Neuronal stem cell (in vitro differentiated cells): ENCODE data around the gene KCNK18.
A peak's percentile ranks its signal among the peaks of the same experiment; 100 is the strongest.

ENCODE experiments used
- DNase-seq: peaks from one replicate; pipeline ENCODE4 v3.0.0-alpha.2; 2013; ENCODE audit warnings: low spot score
- H2AFZ ChIP-seq: one replicate; pipeline ENCODE4 v1.6.1; 2013; ENCODE audit warnings: mild to moderate bottlenecking, low read length, inconsistent platforms
- H2AK5ac ChIP-seq: 2 replicates; pipeline ENCODE4 v1.6.1; 2013; ENCODE audit warnings: low read depth, mild to moderate bottlenecking, inconsistent platforms, low read length, moderate library complexity, mixed read lengths
- H2BK120ac ChIP-seq: 2 replicates; pipeline ENCODE4 v1.6.1; 2013; ENCODE audit warnings: low read depth, mild to moderate bottlenecking, inconsistent platforms, low read length, moderate library complexity, mixed read lengths
- H2BK12ac ChIP-seq: one replicate; pipeline ENCODE4 v1.6.1; 2013; ENCODE audit warnings: low read length, inconsistent platforms
- H2BK15ac ChIP-seq: 2 replicates; pipeline ENCODE4 v1.6.1; 2013; ENCODE audit warnings: mild to moderate bottlenecking, low read length, inconsistent platforms, mixed read lengths
- H2BK5ac ChIP-seq: one replicate; pipeline ENCODE4 v1.6.1; 2013; ENCODE audit warnings: inconsistent platforms, mild to moderate bottlenecking, low read length, moderate library complexity
- H3K14ac ChIP-seq: one replicate; pipeline ENCODE4 v1.6.1; 2013; ENCODE audit warnings: low read length, inconsistent platforms
- H3K18ac ChIP-seq: 2 replicates; pipeline ENCODE4 v1.6.1; 2013; ENCODE audit warnings: low read length, inconsistent platforms
- H3K23ac ChIP-seq: 2 replicates; pipeline ENCODE4 v1.6.1; 2013; ENCODE audit warnings: low read depth, mild to moderate bottlenecking, mixed read lengths, low read length, inconsistent platforms; ENCODE audit not compliant: poor library complexity
- H3K27ac ChIP-seq: replicated peaks from 3 replicates; pipeline ENCODE4 v1.5.1; 2013; ENCODE audit warnings: low read length, inconsistent platforms
- H3K27me3 ChIP-seq, 3 experiments: 2 replicates each; pipeline ENCODE4 v1.6.1; 2013; ENCODE audit warnings: low read length in 3 of 3, mild to moderate bottlenecking in 2 of 3, inconsistent platforms in 1 of 3, low read depth in 1 of 3, mixed read lengths in 1 of 3, moderate library complexity in 1 of 3; ENCODE audit not compliant: control insufficient read depth in 3 of 3, insufficient read depth in 3 of 3
- H3K36me3 ChIP-seq, 2 donors: replicated peaks in 1 of 2; 2 replicates each; pipeline ENCODE4 v1.6.1; 2013; ENCODE audit warnings: low read length in 2 of 2; ENCODE audit not compliant: control insufficient read depth in 2 of 2, insufficient read depth in 2 of 2
- H3K4ac ChIP-seq: 2 replicates; pipeline ENCODE4 v1.6.1; 2013; ENCODE audit warnings: inconsistent platforms, mild to moderate bottlenecking, low read length, moderate library complexity
- H3K4me1 ChIP-seq, 2 donors: 1 replicate in 1 of 2; 2 replicates in 1 of 2; pipeline ENCODE4 v1.6.1; 2013; ENCODE audit warnings: low read length in 2 of 2, low read depth in 1 of 2; ENCODE audit not compliant: control insufficient read depth in 2 of 2, insufficient read depth in 1 of 2
- H3K4me2 ChIP-seq: one replicate; pipeline ENCODE4 v1.6.1; 2013; ENCODE audit warnings: mild to moderate bottlenecking, low read length, inconsistent platforms; ENCODE audit not compliant: insufficient read depth, poor library complexity, severe bottlenecking
- H3K4me3 ChIP-seq, 2 donors: 2 replicates each; pipeline ENCODE4 v1.5.1; 2013; ENCODE audit warnings: low read length in 2 of 2, mild to moderate bottlenecking in 2 of 2, inconsistent platforms in 1 of 2, moderate library complexity in 1 of 2
- H3K79me1 ChIP-seq: one replicate; pipeline ENCODE4 v1.6.1; 2013; ENCODE audit warnings: low read depth, mild to moderate bottlenecking, inconsistent platforms, low read length, moderate library complexity
- H3K9ac ChIP-seq: one replicate; pipeline ENCODE4 v1.6.1; 2013; ENCODE audit warnings: mild to moderate bottlenecking, low read depth, low read length, inconsistent platforms; ENCODE audit not compliant: poor library complexity
- H3K9me3 ChIP-seq, 2 donors: replicated peaks in 1 of 2; 2 replicates each; pipeline versions ENCODE3 to v1.6.1; 2013; ENCODE audit warnings: low read length in 2 of 2, mild to moderate bottlenecking in 2 of 2, inconsistent platforms in 1 of 2, low read depth in 1 of 2, mixed read lengths in 1 of 2, moderate library complexity in 1 of 2; ENCODE audit not compliant: control insufficient read depth in 2 of 2, insufficient read depth in 1 of 2
- H4K8ac ChIP-seq: one replicate; pipeline ENCODE4 v1.6.1; 2013; ENCODE audit warnings: low read depth, mild to moderate bottlenecking, inconsistent platforms, low read length, moderate library complexity
- H4K91ac ChIP-seq: one replicate; pipeline ENCODE4 v1.6.1; 2013; ENCODE audit warnings: low read length, low read depth, mild to moderate bottlenecking, inconsistent platforms; ENCODE audit not compliant: poor library complexity
- WGBS, 2 donors: extraction: QIAGEN DNeasy Blood & Tissue Kit; methylation state at CpG; one replicate each; pipeline ENCODE4 v1.1.7; 2013; ENCODE audit warnings: missing lambda C conversion rate in 2 of 2, mixed read lengths in 1 of 2; ENCODE audit not compliant: insufficient read length in 2 of 2, insufficient replicate concordance in 1 of 2; ENCODE audit errors: extremely low coverage in 2 of 2; 5-methylcytosine and 5-hydroxymethylcytosine counted together

Gene KCNK18

GRCh38 chr10:117165538-117166417 is 31.5 kb upstream of the KCNK18 start:
- peak overlapping the region; percentile 61 for H2BK15ac ChIP-seq
- H3K4me1 ChIP-seq, result peaks cover 0 to 7% of the 10 kb centered on the region in 2 donors
- WGBS, 2 donors, result no CpG with 5 or more reads among the region's 51 CpGs
- H3K4me2 ChIP-seq, result peak overlapping the region; percentile 67
- H2BK12ac ChIP-seq, result no peak overlapping the region
- peak overlapping the region; percentile 69 for H3K18ac ChIP-seq
- H2AK5ac ChIP-seq, result peak overlapping the region; percentile 41
- peak overlapping the region in 1 of 2 donors; percentile 68 for H3K4me3 ChIP-seq
- peak overlapping the region; percentile 39 for H3K9ac ChIP-seq
- no peak overlapping the region for H2BK5ac ChIP-seq
- no peak overlapping the region for H4K8ac ChIP-seq
- H3K9me3 ChIP-seq, result no peaks in the 10 kb centered on the region
- H3K36me3 ChIP-seq, result no peaks in the 10 kb centered on the region
- no peak overlapping the region for H3K23ac ChIP-seq
- H3K79me1 ChIP-seq, result no peaks in the 10 kb centered on the region
- H3K4ac ChIP-seq, result no peak overlapping the region
- H3K27me3 ChIP-seq, result peaks cover 44 to 98% (median 88%) of the 10 kb centered on the region in 3 experiments
- no peak overlapping the region for H4K91ac ChIP-seq
- DNase-seq, result peak; percentile 75
- H2AFZ ChIP-seq, result peak overlapping the region; percentile 70
- no peak overlapping the region for H3K27ac ChIP-seq
- H3K14ac ChIP-seq, result no peak overlapping the region
- no peak overlapping the region for H2BK120ac ChIP-seq

- Histone ChIP-seq H3K4me1 (peaks cover 0 to 7% of the 10 kb centered on the region in 2 donors), H4K8ac (no peak overlapping the region), H3K18ac (peak overlapping the region; percentile 69), H3K9me3 (no peaks in the 10 kb centered on the region), H2AK5ac (peak overlapping the region; percentile 41), H3K4me2 (peak overlapping the region; percentile 67), H3K27ac (no peak overlapping the region), H3K9ac (peak overlapping the region; percentile 39), H3K4me3 (no peak overlapping the region), H3K23ac (no peak overlapping the region), H2BK12ac (no peak overlapping the region), H3K36me3 (no peaks in the 10 kb centered on the region), H3K14ac (no peak overlapping the region), H3K79me1 (no peaks in the 10 kb centered on the region), H2BK5ac (no peak overlapping the region), H4K91ac (no peak overlapping the region), H3K27me3 (peaks cover 44 to 98% (median 83%) of the 10 kb centered on the region in 3 experiments), H2BK15ac (peak overlapping the region; percentile 61), H2BK120ac (no peak overlapping the region), H2AFZ (no peak overlapping the region), H3K4ac (no peak overlapping the region)
- DNase-seq, result no peak
- no CpG with 5 or more reads among the region's 41 CpGs for WGBS, 2 donors
These were observed 30.6 kb upstream of the KCNK18 start for GRCh38 chr10:117166418-117167345.

- Histone ChIP-seq H2AFZ (peak overlapping the region; percentile 90), H2BK120ac (peak overlapping the region; percentile 29), H3K23ac (no peak overlapping the region), H4K91ac (no peak overlapping the region), H2BK5ac (peak overlapping the region; percentile 33), H2AK5ac (peak overlapping the region; percentile 9), H3K4me3 (no peak overlapping the region), H3K79me1 (no peaks in the 10 kb centered on the region), H3K18ac (peak overlapping the region; percentile 90), H4K8ac (no peak overlapping the region), H3K36me3 (no peaks in the 10 kb centered on the region), H3K9ac (no peak overlapping the region), H3K14ac (no peak overlapping the region), H3K27me3 (peaks cover 42 to 98% (median 80%) of the 10 kb centered on the region in 3 experiments), H2BK12ac (no peak overlapping the region), H2BK15ac (peak overlapping the region; percentile 76), H3K4ac (no peak overlapping the region), H3K9me3 (no peaks in the 10 kb centered on the region), H3K4me1 (peaks cover 0 to 7% of the 10 kb centered on the region in 2 donors), H3K4me2 (no peak overlapping the region), H3K27ac (no peak overlapping the region)
- no peak for DNase-seq
- no CpG with 5 or more reads among the region's 21 CpGs for WGBS, 2 donors
These were observed 29.9 kb upstream of the KCNK18 start for GRCh38 chr10:117167346-117167788.
